Neural cell (in vitro differentiated cells): ENCODE results near the gene SMG6. TPM values are rescaled to one million over a fixed set of nuclear protein-coding genes. Genes with fewer than 3 reads are reported as not detected.

Experiments used
- H2AFZ ChIP-seq: fragments of 200-600, 300-800 bp; sonication (generic), shearing (Covaris generic); 2 replicates; pipeline ENCODE4 v1.6.0; 2014; ENCODE audit warnings: low read depth, mild to moderate bottlenecking, antibody characterized with exemption, low read length, moderate library complexity
- H3F3A ChIP-seq: fragments of 200-600 bp; shearing (Covaris generic); 2 replicates; pipeline ENCODE4 v1.6.1; 2016; ENCODE audit warnings: mild to moderate bottlenecking, moderate library complexity, mixed read lengths, antibody characterized with exemption, low read length; ENCODE audit not compliant: insufficient read depth, poor library complexity, severe bottlenecking
- H3K27ac ChIP-seq: fragments of 200-600, 300-800 bp; sonication (generic), shearing (Covaris generic); 2 replicates; pipeline ENCODE4 v1.5.1; 2014; ENCODE audit warnings: mild to moderate bottlenecking, low read length, moderate library complexity
- H3K27me3 ChIP-seq: fragments of 300-800, 200-600 bp; sonication (generic), shearing (Covaris generic); 2 replicates; pipeline ENCODE4 v1.6.0; 2014; ENCODE audit warnings: mild to moderate bottlenecking, low read depth, low read length, moderate library complexity; ENCODE audit not compliant: insufficient read depth
- H3K36me3 ChIP-seq: fragments of 300-800, 200-600 bp; sonication (generic), shearing (Covaris generic); 2 replicates; pipeline ENCODE4 v1.5.1; 2014; ENCODE audit warnings: mild to moderate bottlenecking, antibody characterized with exemption, low read length, moderate library complexity; ENCODE audit not compliant: insufficient read depth
- H3K4me2 ChIP-seq: fragments of 300-800, 200-600 bp; sonication (generic), shearing (Covaris generic); 2 replicates; pipeline ENCODE4 v1.6.0; 2014; ENCODE audit warnings: mild to moderate bottlenecking, low read length
- H3K4me3 ChIP-seq: fragments of 300-800, 200-600 bp; sonication (generic), shearing (Covaris generic); 2 replicates; pipeline ENCODE4 v1.5.1; 2014; ENCODE audit warnings: mild to moderate bottlenecking, low read length, moderate library complexity
- H3K79me2 ChIP-seq: fragments of 200-600 bp; shearing (Covaris generic); replicated peaks from 2 replicates; pipeline ENCODE4 v1.6.0; 2014; ENCODE audit warnings: mild to moderate bottlenecking, low read length, moderate library complexity; ENCODE audit not compliant: insufficient read depth
- H3K9ac ChIP-seq: fragments of 300-800, 200-600 bp; sonication (generic), shearing (Covaris generic); 2 replicates; pipeline ENCODE4 v1.6.1; 2016; ENCODE audit warnings: mild to moderate bottlenecking, low read length, mixed read lengths
- H3K9me2 ChIP-seq: fragments of 200-600 bp; shearing (Covaris generic); 2 replicates; pipeline ENCODE4 v1.6.1; 2016; ENCODE audit warnings: mild to moderate bottlenecking, low read length, mixed read lengths; ENCODE audit not compliant: insufficient read depth
- H3K9me3 ChIP-seq: fragments of 200-600, 300-800 bp; sonication (generic), shearing (Covaris generic); 2 replicates; pipeline ENCODE4 v1.6.1; 2016; ENCODE audit warnings: mild to moderate bottlenecking, mixed run types, low read length, moderate library complexity, mixed read lengths
- H4K20me1 ChIP-seq: fragments of 200-600 bp; shearing (Covaris generic); 2 replicates; pipeline ENCODE4 v1.6.1; 2016; ENCODE audit warnings: mild to moderate bottlenecking, mixed run types; ENCODE audit not compliant: insufficient read depth
- CTCF ChIP-seq: fragments of 450-650 bp; IDR thresholded peaks from 2 replicates; pipeline ENCODE4 v1.5.1; 2014; ENCODE audit warnings: antibody characterized with exemption, mild to moderate bottlenecking, moderate library complexity; ENCODE audit not compliant: poor library complexity, severe bottlenecking
- EP300 ChIP-seq: fragments of 450-650 bp; conservative IDR thresholded peaks from 2 replicates; pipeline ENCODE4 v1.6.1; 2014; ENCODE audit warnings: antibody characterized with exemption, mild to moderate bottlenecking, moderate library complexity; ENCODE audit not compliant: poor library complexity, severe bottlenecking
- EZH2 ChIP-seq: fragments of 200-600, 300-800 bp; shearing (Covaris generic), sonication (generic); IDR thresholded peaks from 2 replicates; pipeline ENCODE4 v1.6.1; 2014; ENCODE audit warnings: antibody characterized with exemption, low read length, borderline replicate concordance, mild to moderate bottlenecking; ENCODE audit not compliant: insufficient read depth, poor library complexity, severe bottlenecking
- MXI1 ChIP-seq: fragments of 450-650 bp; conservative IDR thresholded peaks from 2 replicates; pipeline ENCODE4 v1.6.1; 2014; ENCODE audit warnings: antibody characterized with exemption, mild to moderate bottlenecking; ENCODE audit not compliant: poor library complexity, severe bottlenecking
- POLR2AphosphoS5 ChIP-seq: IDR thresholded peaks from 2 replicates; pipeline ENCODE4 v1.6.1; 2012
- RAD21 ChIP-seq: fragments of 450-650 bp; conservative IDR thresholded peaks from 2 replicates; pipeline ENCODE4 v1.6.1; 2014; ENCODE audit warnings: antibody characterized with exemption, mild to moderate bottlenecking, moderate library complexity
- REST ChIP-seq: IDR thresholded peaks from 2 replicates; pipeline ENCODE4 v1.6.1; 2012; ENCODE audit warnings: borderline replicate concordance
- SMC3 ChIP-seq: fragments of 450-650 bp; conservative IDR thresholded peaks from 2 replicates; pipeline ENCODE4 v1.6.1; 2014; ENCODE audit warnings: antibody characterized with exemption, mild to moderate bottlenecking, moderate library complexity; ENCODE audit not compliant: poor library complexity
- TAF1 ChIP-seq: IDR thresholded peaks from 2 replicates; pipeline ENCODE4 v1.6.1; 2012; ENCODE audit warnings: low read depth
- polyA plus RNA-seq: library from polyadenylated mRNA; depleted of rRNA; stranded (reverse); fragments of >200 nt; gene quantifications from 2 replicates; pipeline ENCODE4 v1.2.3, GENCODE V29; 2014

Gene SMG6
- polyA plus RNA-seq, 1 donor from 2014 or later, result 13.9 TPM

- H3K27ac ChIP-seq, result no peak overlapping the region
- no peak overlapping the region for H3K4me3 ChIP-seq
Measured at GRCh38 chr17:2214047-2214928, 89.3 kb downstream of the SMG6 start.

More at GRCh38 chr17:2214047-2214928, 89.3 kb downstream of the SMG6 start:
- TF ChIP-seq MXI1 (no peak), EP300 (no peak), REST (no peak), CTCF (no peak), SMC3 (no peak), POLR2AphosphoS5 (no peak), EZH2 (no peak), RAD21 (no peak), TAF1 (no peak)
- Histone ChIP-seq H3K79me2 (no peaks in the 10 kb centered on the region), H3K9me3 (no peaks in the 10 kb centered on the region), H3K9ac (no peak overlapping the region), H2AFZ (no peak overlapping the region), H3F3A (no peaks in the 10 kb centered on the region), H3K4me2 (no peak overlapping the region), H3K36me3 (no peaks in the 10 kb centered on the region), H4K20me1 (no peaks in the 10 kb centered on the region), H3K9me2 (no peaks in the 10 kb centered on the region), H3K27me3 (no peaks in the 10 kb centered on the region)
